AG09309 (cell line): ENCODE measurements around the gene DDX55.

Experiments
- DNase-seq: peaks from one replicate; pipeline ENCODE4 v3.0.0-alpha.2; 2010; ENCODE audit warnings: low read depth
- H3K4me3 ChIP-seq: 2 replicates; pipeline ENCODE4 v1.5.1; 2011; ENCODE audit warnings: mild to moderate bottlenecking, low read depth, low read length, moderate library complexity; ENCODE audit not compliant: control insufficient read depth
- TF ChIP-seq, protein P1 (sequence below): IDR thresholded peaks from 2 replicates; pipeline ENCODE4 v1.5.1; 2011; ENCODE audit warnings: mild to moderate bottlenecking, low read depth, low read length, inconsistent platforms; ENCODE audit not compliant: insufficient read depth, control insufficient read depth; ENCODE audit errors: missing control alignments

DDX55 gene

GRCh38 chr12:123654129-123654701 lies 52.3 kb downstream of the DDX55 start:
- H3K4me3 ChIP-seq = no peak overlapping the region
- TF ChIP-seq, protein P1, sequence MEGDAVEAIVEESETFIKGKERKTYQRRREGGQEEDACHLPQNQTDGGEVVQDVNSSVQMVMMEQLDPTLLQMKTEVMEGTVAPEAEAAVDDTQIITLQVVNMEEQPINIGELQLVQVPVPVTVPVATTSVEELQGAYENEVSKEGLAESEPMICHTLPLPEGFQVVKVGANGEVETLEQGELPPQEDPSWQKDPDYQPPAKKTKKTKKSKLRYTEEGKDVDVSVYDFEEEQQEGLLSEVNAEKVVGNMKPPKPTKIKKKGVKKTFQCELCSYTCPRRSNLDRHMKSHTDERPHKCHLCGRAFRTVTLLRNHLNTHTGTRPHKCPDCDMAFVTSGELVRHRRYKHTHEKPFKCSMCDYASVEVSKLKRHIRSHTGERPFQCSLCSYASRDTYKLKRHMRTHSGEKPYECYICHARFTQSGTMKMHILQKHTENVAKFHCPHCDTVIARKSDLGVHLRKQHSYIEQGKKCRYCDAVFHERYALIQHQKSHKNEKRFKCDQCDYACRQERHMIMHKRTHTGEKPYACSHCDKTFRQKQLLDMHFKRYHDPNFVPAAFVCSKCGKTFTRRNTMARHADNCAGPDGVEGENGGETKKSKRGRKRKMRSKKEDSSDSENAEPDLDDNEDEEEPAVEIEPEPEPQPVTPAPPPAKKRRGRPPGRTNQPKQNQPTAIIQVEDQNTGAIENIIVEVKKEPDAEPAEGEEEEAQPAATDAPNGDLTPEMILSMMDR = no peak
- DNase-seq = no peak

DNA sequence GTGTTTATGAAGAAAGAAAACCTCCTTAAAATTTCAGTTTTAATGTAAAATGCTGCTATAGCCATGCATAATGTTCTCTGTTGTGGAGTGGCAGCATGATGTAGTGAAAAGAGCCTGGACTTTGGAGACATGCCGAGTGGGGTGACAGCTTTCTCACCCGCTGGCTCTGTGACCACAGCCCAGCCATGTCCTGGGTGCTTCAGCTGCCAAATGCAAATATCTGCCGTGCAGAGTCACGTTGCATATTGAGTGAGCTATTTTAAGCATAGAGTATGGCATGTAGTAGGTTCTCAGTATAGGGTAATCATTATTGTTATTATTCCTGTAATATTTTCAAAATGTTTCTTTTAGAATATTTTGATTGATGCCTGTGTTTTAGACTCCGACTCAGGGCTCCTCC lies 53.5 kb downstream of the DDX55 start:
- TF ChIP-seq, protein P1 = no peak
- H3K4me3 ChIP-seq = no peak overlapping the region
- DNase-seq = no peak

- TF ChIP-seq, protein P1 = no peak
- H3K4me3 ChIP-seq = no peak overlapping the region
- no peak for DNase-seq
These were observed 54.5 kb downstream of the DDX55 start for GRCh38 chr12:123656392-123656791.

DNA sequence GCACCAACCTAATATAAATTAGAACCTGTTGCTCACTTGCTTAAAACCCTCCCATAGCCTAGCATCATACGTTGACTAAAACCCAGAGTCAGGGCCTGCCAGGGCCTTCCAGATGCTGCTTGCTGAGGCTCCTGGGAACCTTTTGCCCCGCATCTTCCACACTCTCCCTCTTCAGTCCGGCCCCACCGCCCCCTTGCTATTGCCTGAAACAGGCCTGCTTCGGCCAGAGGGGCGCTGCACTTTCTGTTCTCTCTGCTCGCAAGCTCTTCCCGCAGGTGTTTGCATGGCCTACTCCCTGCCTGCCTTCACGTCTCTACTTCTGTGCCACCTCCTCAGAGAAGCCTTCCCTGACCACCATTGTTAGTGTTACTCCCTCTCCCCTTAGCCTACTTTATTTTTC lies 55.3 kb downstream of the DDX55 start:
- no peak overlapping the region for H3K4me3 ChIP-seq
- DNase-seq = no peak
- TF ChIP-seq, protein P1 = no peak

GRCh38 chr12:123659996-123660727 lies 58.3 kb downstream of the DDX55 start:
- no peak overlapping the region; the same call in 1 of the 2 replicates for H3K4me3 ChIP-seq
- TF ChIP-seq, protein P1 = no peak
- peak; percentile 82 for DNase-seq

GRCh38 chr12:123667771-123668170 lies 65.9 kb downstream of the DDX55 start:
- TF ChIP-seq, protein P1 = no peak
- DNase-seq = no peak
- H3K4me3 ChIP-seq = no peak overlapping the region
